GM23338 (cell line): ENCODE data around the gene GFOD1. TPM values are rescaled to one million over a fixed set of nuclear protein-coding genes. Genes with fewer than 3 reads are reported as not detected.

Experiments used
- ATAC-seq: fragments of 200-7000 bp; cut with Tn5 transposase; 3 replicates; pipeline ENCODE4 v1.9.1; 2020
- DNase-seq: peaks from one replicate; pipeline ENCODE4 v3.0.0-alpha.2; 2015; ENCODE audit warnings: low spot score
- H2AFZ ChIP-seq: fragments of 200-600 bp; sonication (generic); 2 replicates; pipeline ENCODE4 v1.8.0; 2016; ENCODE audit warnings: antibody characterized with exemption, mild to moderate bottlenecking, moderate library complexity
- H3F3A ChIP-seq: fragments of 200-600 bp; sonication (generic); replicated peaks from 2 replicates; pipeline ENCODE4 v1.8.0; 2017; ENCODE audit warnings: antibody characterized with exemption, mixed run types, low read depth
- H3K27ac ChIP-seq: fragments of 200-600 bp; sonication (generic); 2 replicates; pipeline ENCODE4 v1.6.1; 2016; ENCODE audit warnings: low read depth
- H3K27me3 ChIP-seq: fragments of 200-600 bp; sonication (generic); 2 replicates; pipeline ENCODE4 v1.8.0; 2016; ENCODE audit warnings: mild to moderate bottlenecking, mixed run types, moderate library complexity; ENCODE audit not compliant: insufficient read depth
- H3K36me3 ChIP-seq: fragments of 200-600 bp; sonication (generic); 2 replicates; pipeline ENCODE4 v1.8.0; 2016; ENCODE audit warnings: mild to moderate bottlenecking; ENCODE audit not compliant: insufficient read depth
- H3K4me1 ChIP-seq: fragments of 200-600 bp; sonication (generic); 2 replicates; pipeline ENCODE4 v1.8.0; 2016; ENCODE audit warnings: mild to moderate bottlenecking, moderate library complexity; ENCODE audit not compliant: insufficient read depth
- H3K4me2 ChIP-seq: fragments of 200-600 bp; sonication (generic); 2 replicates; pipeline ENCODE4 v1.7.1; 2017; ENCODE audit warnings: mixed run types
- H3K4me3 ChIP-seq: fragments of 200-600 bp; sonication (generic); 2 replicates; pipeline ENCODE4 v1.6.1; 2016; ENCODE audit warnings: mixed run types
- H3K79me2 ChIP-seq: fragments of 200-600 bp; sonication (generic); replicated peaks from 2 replicates; pipeline ENCODE4 v1.8.0; 2017; ENCODE audit warnings: mild to moderate bottlenecking; ENCODE audit not compliant: insufficient read depth
- H3K9me2 ChIP-seq: fragments of 200-600 bp; sonication (generic); 2 replicates; pipeline ENCODE4 v1.8.0; 2017; ENCODE audit not compliant: insufficient read depth
- H4K20me1 ChIP-seq: fragments of 200-600 bp; sonication (generic); replicated peaks from 2 replicates; pipeline ENCODE4 v1.8.0; 2017; ENCODE audit warnings: mild to moderate bottlenecking; ENCODE audit not compliant: insufficient read depth
- H3K27ac Mint-ChIP-seq: 2 replicates; pipeline ENCODE4 v1.8.0; 2020; ENCODE audit warnings: inconsistent platforms, mild to moderate bottlenecking, moderate library complexity, mixed read lengths
- H3K27me3 Mint-ChIP-seq: 3 replicates; pipeline ENCODE4 v1.8.0; 2022; ENCODE audit warnings: low read depth, mild to moderate bottlenecking, moderate library complexity, mixed read lengths, inconsistent platforms; ENCODE audit not compliant: insufficient read depth, poor library complexity
- H3K36me3 Mint-ChIP-seq: 3 replicates; pipeline ENCODE4 v1.8.0; 2021; ENCODE audit warnings: low read depth, mild to moderate bottlenecking, inconsistent platforms, moderate library complexity, mixed read lengths
- H3K4me1 Mint-ChIP-seq: 3 replicates; pipeline ENCODE4 v1.8.0; 2020; ENCODE audit warnings: mild to moderate bottlenecking, inconsistent platforms, mixed read lengths
- H3K4me3 Mint-ChIP-seq: 3 replicates; pipeline ENCODE4 v1.8.0; 2021; ENCODE audit warnings: moderate library complexity, mild to moderate bottlenecking, inconsistent platforms, mixed read lengths
- H3K9me3 Mint-ChIP-seq: 3 replicates; pipeline ENCODE4 v1.8.0; 2020; ENCODE audit warnings: moderate library complexity, mild to moderate bottlenecking, inconsistent platforms, mixed read lengths
- CREB1 ChIP-seq: fragments of 250-450 bp; sonication (Bioruptor Pico); IDR thresholded peaks from 2 replicates; pipeline ENCODE4 v1.5.0; 2020; ENCODE audit warnings: low read depth, mild to moderate bottlenecking, moderate library complexity
- EZH2 ChIP-seq: fragments of 200-600 bp; sonication (generic); IDR thresholded peaks from one replicate; pipeline ENCODE4 v1.8.0; 2017; ENCODE audit warnings: antibody characterized with exemption, mild to moderate bottlenecking, low read depth; ENCODE audit not compliant: unreplicated experiment
- EZH2phosphoT487 ChIP-seq: fragments of 200-600 bp; sonication (generic); IDR thresholded peaks from one replicate; pipeline ENCODE4 v1.8.1; 2018; ENCODE audit warnings: antibody characterized with exemption; ENCODE audit not compliant: unreplicated experiment
- JUNB ChIP-seq: IDR thresholded peaks from one replicate; pipeline ENCODE4 v1.6.1; 2016; ENCODE audit warnings: antibody characterized with exemption; ENCODE audit not compliant: unreplicated experiment
- NANOG ChIP-seq: IDR thresholded peaks from 2 replicates; pipeline ENCODE4 v1.6.1; 2016; ENCODE audit warnings: antibody characterized with exemption, borderline replicate concordance
- POLR2AphosphoS5 ChIP-seq: IDR thresholded peaks from 2 replicates; pipeline ENCODE4 v1.6.1; 2016; ENCODE audit warnings: antibody characterized with exemption, low read depth
- STAT1 ChIP-seq: IDR thresholded peaks from one replicate; pipeline ENCODE4 v1.6.1; 2016; ENCODE audit warnings: antibody characterized with exemption; ENCODE audit not compliant: unreplicated experiment
- ZNF114 ChIP-seq: fragments of 250-450 bp; sonication (Bioruptor Pico); IDR thresholded peaks from 2 replicates; pipeline ENCODE4 v1.5.0; 2020; ENCODE audit warnings: mild to moderate bottlenecking, moderate library complexity
- polyA plus RNA-seq: library from polyadenylated mRNA; unstranded; fragments of >200 nt; fragmentation: Nextera tagmentation; extraction: Ambion mirVana; gene quantifications from 2 replicates; pipeline ENCODE4 v1.2.1, GENCODE V29; 2016
- total RNA-seq: library from RNA; depleted of rRNA; stranded (reverse); fragments of >200 nt; shearing (Covaris generic); gene quantifications from 2 replicates; pipeline ENCODE4 v1.2.3, GENCODE V29; 2014
- TF ChIP-seq, protein P1 (sequence below): fragments of 250-450 bp; sonication (Bioruptor Pico); IDR thresholded peaks from 2 replicates; pipeline ENCODE4 v1.5.0; 2020; ENCODE audit warnings: mild to moderate bottlenecking, moderate library complexity
- TF ChIP-seq, protein P2 (sequence below), 2 experiments: fragments of 200-600 bp in 1 of 2; sonication (generic) in 1 of 2; conservative IDR thresholded peaks; 2 replicates each; pipeline versions ENCODE4 v1.5.1 to v1.6.1; 2016 to 2017; ENCODE audit warnings: antibody characterized with exemption in 2 of 2, low read depth in 2 of 2, mild to moderate bottlenecking in 2 of 2, moderate library complexity in 1 of 2
- TF ChIP-seq, protein P3 (sequence below): IDR thresholded peaks from one replicate; pipeline ENCODE4 v1.6.1; 2018; ENCODE audit warnings: antibody characterized with exemption; ENCODE audit not compliant: unreplicated experiment
- TF ChIP-seq, protein P4 (sequence below): IDR thresholded peaks from 2 replicates; pipeline ENCODE4 v1.6.1; 2016; ENCODE audit warnings: antibody characterized with exemption

Gene GFOD1
- total and polyA plus RNA-seq, 2 experiments from 2014 or later, result 4.9 to 12.8 TPM

DNA sequence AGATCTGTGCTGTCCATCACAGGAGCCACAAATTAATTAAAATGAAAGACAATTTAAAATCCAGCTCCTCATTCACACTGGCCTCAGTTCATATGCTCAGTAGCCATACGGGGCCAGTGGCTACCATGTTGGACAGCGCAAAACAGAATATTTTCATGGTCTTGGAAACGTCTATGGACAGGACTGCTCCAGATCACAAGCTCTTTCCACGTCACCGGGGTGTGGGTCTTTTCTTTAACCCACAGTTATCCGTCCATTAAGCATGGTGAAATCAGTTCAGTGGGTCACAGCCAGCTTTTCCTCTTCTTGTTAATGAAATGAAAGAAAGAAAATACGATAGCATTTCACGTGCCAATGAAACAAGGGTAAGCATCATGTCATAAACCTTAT lies 24.1 kb downstream of the GFOD1 start:
- ATAC-seq (no peak), DNase-seq (no peak)
- peaks cover 2% of the 10 kb centered on the region; the same call in 1 of the 2 replicates for H3F3A ChIP-seq
- H3K4me1 Mint-ChIP-seq, result peaks cover 48% of the 10 kb centered on the region
- H3K27me3 Mint-ChIP-seq, result no peaks in the 10 kb centered on the region
- no peak overlapping the region; the same call in 2 of the 3 replicates for H3K4me3 Mint-ChIP-seq
- H4K20me1 ChIP-seq, result no peaks in the 10 kb centered on the region
- H2AFZ ChIP-seq, result no peak overlapping the region
- H3K79me2 ChIP-seq, result peaks cover 16% of the 10 kb centered on the region
- peaks cover 53% of the 10 kb centered on the region for H3K4me1 ChIP-seq
- peaks cover 8% of the 10 kb centered on the region; the same call in 1 of the 3 replicates for H3K36me3 Mint-ChIP-seq
- no peaks in the 10 kb centered on the region for H3K9me3 Mint-ChIP-seq
- H3K4me2 ChIP-seq, result peak overlapping the region; percentile 34
- peak overlapping the region; percentile 25; the same call in 1 of the 2 replicates for H3K4me3 ChIP-seq
- H3K9me2 ChIP-seq, result no peaks in the 10 kb centered on the region
- TF ChIP-seq JUNB (no peak), EZH2phosphoT487 (no peak), STAT1 (no peak), CREB1 (CRISPR knock-in tag) (no peak), EZH2 (no peak), NANOG (no peak), ZNF114 (CRISPR knock-in tag) (no peak), POLR2AphosphoS5 (no peak)
- TF ChIP-seq, protein P1, sequence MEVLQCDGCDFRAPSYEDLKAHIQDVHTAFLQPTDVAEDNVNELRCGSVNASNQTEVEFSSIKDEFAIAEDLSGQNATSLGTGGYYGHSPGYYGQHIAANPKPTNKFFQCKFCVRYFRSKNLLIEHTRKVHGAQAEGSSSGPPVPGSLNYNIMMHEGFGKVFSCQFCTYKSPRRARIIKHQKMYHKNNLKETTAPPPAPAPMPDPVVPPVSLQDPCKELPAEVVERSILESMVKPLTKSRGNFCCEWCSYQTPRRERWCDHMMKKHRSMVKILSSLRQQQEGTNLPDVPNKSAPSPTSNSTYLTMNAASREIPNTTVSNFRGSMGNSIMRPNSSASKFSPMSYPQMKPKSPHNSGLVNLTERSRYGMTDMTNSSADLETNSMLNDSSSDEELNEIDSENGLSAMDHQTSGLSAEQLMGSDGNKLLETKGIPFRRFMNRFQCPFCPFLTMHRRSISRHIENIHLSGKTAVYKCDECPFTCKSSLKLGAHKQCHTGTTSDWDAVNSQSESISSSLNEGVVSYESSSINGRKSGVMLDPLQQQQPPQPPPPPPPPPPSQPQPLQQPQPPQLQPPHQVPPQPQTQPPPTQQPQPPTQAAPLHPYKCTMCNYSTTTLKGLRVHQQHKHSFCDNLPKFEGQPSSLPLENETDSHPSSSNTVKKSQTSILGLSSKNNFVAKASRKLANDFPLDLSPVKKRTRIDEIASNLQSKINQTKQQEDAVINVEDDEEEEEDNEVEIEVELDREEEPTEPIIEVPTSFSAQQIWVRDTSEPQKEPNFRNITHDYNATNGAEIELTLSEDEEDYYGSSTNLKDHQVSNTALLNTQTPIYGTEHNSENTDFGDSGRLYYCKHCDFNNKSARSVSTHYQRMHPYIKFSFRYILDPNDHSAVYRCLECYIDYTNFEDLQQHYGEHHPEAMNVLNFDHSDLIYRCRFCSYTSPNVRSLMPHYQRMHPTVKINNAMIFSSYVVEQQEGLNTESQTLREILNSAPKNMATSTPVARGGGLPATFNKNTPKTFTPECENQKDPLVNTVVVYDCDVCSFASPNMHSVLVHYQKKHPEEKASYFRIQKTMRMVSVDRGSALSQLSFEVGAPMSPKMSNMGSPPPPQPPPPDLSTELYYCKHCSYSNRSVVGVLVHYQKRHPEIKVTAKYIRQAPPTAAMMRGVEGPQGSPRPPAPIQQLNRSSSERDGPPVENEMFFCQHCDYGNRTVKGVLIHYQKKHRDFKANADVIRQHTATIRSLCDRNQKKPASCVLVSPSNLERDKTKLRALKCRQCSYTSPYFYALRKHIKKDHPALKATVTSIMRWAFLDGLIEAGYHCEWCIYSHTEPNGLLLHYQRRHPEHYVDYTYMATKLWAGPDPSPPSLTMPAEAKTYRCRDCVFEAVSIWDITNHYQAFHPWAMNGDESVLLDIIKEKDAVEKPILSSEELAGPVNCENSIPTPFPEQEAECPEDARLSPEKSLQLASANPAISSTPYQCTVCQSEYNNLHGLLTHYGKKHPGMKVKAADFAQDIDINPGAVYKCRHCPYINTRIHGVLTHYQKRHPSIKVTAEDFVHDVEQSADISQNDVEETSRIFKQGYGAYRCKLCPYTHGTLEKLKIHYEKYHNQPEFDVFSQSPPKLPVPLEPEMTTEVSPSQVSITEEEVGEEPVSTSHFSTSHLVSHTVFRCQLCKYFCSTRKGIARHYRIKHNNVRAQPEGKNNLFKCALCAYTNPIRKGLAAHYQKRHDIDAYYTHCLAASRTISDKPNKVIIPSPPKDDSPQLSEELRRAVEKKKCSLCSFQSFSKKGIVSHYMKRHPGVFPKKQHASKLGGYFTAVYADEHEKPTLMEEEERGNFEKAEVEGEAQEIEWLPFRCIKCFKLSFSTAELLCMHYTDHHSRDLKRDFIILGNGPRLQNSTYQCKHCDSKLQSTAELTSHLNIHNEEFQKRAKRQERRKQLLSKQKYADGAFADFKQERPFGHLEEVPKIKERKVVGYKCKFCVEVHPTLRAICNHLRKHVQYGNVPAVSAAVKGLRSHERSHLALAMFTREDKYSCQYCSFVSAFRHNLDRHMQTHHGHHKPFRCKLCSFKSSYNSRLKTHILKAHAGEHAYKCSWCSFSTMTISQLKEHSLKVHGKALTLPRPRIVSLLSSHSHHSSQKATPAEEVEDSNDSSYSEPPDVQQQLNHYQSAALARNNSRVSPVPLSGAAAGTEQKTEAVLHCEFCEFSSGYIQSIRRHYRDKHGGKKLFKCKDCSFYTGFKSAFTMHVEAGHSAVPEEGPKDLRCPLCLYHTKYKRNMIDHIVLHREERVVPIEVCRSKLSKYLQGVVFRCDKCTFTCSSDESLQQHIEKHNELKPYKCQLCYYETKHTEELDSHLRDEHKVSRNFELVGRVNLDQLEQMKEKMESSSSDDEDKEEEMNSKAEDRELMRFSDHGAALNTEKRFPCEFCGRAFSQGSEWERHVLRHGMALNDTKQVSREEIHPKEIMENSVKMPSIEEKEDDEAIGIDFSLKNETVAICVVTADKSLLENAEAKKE (CRISPR knock-in tag), result no peak
- TF ChIP-seq, protein P2, sequence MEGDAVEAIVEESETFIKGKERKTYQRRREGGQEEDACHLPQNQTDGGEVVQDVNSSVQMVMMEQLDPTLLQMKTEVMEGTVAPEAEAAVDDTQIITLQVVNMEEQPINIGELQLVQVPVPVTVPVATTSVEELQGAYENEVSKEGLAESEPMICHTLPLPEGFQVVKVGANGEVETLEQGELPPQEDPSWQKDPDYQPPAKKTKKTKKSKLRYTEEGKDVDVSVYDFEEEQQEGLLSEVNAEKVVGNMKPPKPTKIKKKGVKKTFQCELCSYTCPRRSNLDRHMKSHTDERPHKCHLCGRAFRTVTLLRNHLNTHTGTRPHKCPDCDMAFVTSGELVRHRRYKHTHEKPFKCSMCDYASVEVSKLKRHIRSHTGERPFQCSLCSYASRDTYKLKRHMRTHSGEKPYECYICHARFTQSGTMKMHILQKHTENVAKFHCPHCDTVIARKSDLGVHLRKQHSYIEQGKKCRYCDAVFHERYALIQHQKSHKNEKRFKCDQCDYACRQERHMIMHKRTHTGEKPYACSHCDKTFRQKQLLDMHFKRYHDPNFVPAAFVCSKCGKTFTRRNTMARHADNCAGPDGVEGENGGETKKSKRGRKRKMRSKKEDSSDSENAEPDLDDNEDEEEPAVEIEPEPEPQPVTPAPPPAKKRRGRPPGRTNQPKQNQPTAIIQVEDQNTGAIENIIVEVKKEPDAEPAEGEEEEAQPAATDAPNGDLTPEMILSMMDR (conservative IDR thresholded peaks at IDR 0.05; ENCODE audit: low read depth in 2 of 2), result no peak
- TF ChIP-seq, protein P3, sequence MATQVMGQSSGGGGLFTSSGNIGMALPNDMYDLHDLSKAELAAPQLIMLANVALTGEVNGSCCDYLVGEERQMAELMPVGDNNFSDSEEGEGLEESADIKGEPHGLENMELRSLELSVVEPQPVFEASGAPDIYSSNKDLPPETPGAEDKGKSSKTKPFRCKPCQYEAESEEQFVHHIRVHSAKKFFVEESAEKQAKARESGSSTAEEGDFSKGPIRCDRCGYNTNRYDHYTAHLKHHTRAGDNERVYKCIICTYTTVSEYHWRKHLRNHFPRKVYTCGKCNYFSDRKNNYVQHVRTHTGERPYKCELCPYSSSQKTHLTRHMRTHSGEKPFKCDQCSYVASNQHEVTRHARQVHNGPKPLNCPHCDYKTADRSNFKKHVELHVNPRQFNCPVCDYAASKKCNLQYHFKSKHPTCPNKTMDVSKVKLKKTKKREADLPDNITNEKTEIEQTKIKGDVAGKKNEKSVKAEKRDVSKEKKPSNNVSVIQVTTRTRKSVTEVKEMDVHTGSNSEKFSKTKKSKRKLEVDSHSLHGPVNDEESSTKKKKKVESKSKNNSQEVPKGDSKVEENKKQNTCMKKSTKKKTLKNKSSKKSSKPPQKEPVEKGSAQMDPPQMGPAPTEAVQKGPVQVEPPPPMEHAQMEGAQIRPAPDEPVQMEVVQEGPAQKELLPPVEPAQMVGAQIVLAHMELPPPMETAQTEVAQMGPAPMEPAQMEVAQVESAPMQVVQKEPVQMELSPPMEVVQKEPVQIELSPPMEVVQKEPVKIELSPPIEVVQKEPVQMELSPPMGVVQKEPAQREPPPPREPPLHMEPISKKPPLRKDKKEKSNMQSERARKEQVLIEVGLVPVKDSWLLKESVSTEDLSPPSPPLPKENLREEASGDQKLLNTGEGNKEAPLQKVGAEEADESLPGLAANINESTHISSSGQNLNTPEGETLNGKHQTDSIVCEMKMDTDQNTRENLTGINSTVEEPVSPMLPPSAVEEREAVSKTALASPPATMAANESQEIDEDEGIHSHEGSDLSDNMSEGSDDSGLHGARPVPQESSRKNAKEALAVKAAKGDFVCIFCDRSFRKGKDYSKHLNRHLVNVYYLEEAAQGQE, result no peak
- TF ChIP-seq, protein P4, sequence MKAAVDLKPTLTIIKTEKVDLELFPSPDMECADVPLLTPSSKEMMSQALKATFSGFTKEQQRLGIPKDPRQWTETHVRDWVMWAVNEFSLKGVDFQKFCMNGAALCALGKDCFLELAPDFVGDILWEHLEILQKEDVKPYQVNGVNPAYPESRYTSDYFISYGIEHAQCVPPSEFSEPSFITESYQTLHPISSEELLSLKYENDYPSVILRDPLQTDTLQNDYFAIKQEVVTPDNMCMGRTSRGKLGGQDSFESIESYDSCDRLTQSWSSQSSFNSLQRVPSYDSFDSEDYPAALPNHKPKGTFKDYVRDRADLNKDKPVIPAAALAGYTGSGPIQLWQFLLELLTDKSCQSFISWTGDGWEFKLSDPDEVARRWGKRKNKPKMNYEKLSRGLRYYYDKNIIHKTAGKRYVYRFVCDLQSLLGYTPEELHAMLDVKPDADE, result no peak
- H3K36me3 ChIP-seq, result no peaks in the 10 kb centered on the region
- H3K27me3 ChIP-seq, result no peaks in the 10 kb centered on the region
- H3K27ac Mint-ChIP-seq, result no peak overlapping the region
- H3K27ac ChIP-seq, result peak overlapping the region; percentile 75; the same call in 1 of the 2 replicates
